Chondrocyte (in vitro differentiated cells): Measurements from ENCODE around the gene SLC10A1. TPM values are rescaled to one million over a fixed set of nuclear protein-coding genes. Genes with fewer than 3 reads are reported as not detected.

ENCODE experiments used
- DNase-seq: peaks from one replicate; pipeline ENCODE4 v3.0.0; 2021; ENCODE audit warnings: mixed read lengths, low spot score
- H3K27ac Mint-ChIP-seq: one replicate; pipeline ENCODE4 v1.8.0; 2021; ENCODE audit warnings: mild to moderate bottlenecking, moderate library complexity, mixed read lengths; ENCODE audit not compliant: unreplicated experiment
- H3K27me3 Mint-ChIP-seq: 2 replicates; pipeline ENCODE4 v1.8.0; 2021; ENCODE audit warnings: low read depth, mixed read lengths
- H3K36me3 Mint-ChIP-seq: 2 replicates; pipeline ENCODE4 v1.8.0; 2021; ENCODE audit warnings: low read depth, mixed read lengths
- H3K4me1 Mint-ChIP-seq: 2 replicates; pipeline ENCODE4 v1.8.0; 2021; ENCODE audit warnings: low read depth, mild to moderate bottlenecking, mixed read lengths
- H3K4me3 Mint-ChIP-seq: one replicate; pipeline ENCODE4 v1.8.0; 2021; ENCODE audit warnings: mild to moderate bottlenecking, moderate library complexity, mixed read lengths; ENCODE audit not compliant: unreplicated experiment
- H3K9me3 Mint-ChIP-seq: 2 replicates; pipeline ENCODE4 v1.8.0; 2021; ENCODE audit warnings: low read depth, mixed read lengths
- total RNA-seq: library from RNA; stranded (reverse); gene quantifications from 3 replicates; pipeline ENCODE4 v1.2.1, GENCODE V29; 2021
- TF ChIP-seq, protein P1 (sequence below): fragments of 200-600 bp; sonication (generic); IDR thresholded peaks from 2 replicates; pipeline ENCODE4 v1.5.0; 2021; ENCODE audit warnings: antibody characterized with exemption, mild to moderate bottlenecking, moderate library complexity

SLC10A1 gene
- total RNA-seq, 1 donor from 2014 or later = not detected

DNA sequence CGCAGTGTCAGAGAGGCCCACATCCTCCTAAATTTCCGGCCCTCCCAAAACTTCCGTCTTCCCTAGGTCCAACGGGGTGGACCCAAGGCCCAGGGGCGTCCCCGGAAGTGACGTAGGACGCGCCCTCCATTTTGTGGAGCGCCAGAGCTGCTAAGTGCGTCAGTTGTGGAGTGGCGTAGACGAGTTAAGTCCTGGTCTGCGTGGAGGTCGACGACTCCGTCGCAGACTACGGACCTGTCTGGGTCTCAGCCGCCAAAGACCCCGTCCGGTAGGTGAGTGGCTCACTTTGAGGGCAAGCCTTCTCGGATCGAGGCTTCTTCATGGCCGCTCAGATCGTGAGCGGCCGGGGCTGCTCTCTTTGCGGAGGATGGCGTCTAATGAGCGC, 30.1 kb downstream of the SLC10A1 start, which contains the start of gene SRSF5:
SRSF5 (plus strand) TSS at position 159 of the 385 bp plus-strand sequence. CDS start 1,015 bp downstream, outside the sequence.
- TF ChIP-seq, protein P1, sequence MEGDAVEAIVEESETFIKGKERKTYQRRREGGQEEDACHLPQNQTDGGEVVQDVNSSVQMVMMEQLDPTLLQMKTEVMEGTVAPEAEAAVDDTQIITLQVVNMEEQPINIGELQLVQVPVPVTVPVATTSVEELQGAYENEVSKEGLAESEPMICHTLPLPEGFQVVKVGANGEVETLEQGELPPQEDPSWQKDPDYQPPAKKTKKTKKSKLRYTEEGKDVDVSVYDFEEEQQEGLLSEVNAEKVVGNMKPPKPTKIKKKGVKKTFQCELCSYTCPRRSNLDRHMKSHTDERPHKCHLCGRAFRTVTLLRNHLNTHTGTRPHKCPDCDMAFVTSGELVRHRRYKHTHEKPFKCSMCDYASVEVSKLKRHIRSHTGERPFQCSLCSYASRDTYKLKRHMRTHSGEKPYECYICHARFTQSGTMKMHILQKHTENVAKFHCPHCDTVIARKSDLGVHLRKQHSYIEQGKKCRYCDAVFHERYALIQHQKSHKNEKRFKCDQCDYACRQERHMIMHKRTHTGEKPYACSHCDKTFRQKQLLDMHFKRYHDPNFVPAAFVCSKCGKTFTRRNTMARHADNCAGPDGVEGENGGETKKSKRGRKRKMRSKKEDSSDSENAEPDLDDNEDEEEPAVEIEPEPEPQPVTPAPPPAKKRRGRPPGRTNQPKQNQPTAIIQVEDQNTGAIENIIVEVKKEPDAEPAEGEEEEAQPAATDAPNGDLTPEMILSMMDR = no peak
- H3K27me3 Mint-ChIP-seq = no peaks in the 10 kb centered on the region
- peak within 1 kb of the TSS; percentile 97 for H3K4me3 Mint-ChIP-seq
- H3K36me3 Mint-ChIP-seq = peaks cover 36% of the 10 kb centered on the region
- H3K4me1 Mint-ChIP-seq = peaks cover 46% of the 10 kb centered on the region
- peak within 1 kb of the TSS; percentile 100 for H3K27ac Mint-ChIP-seq
- peak; percentile 97 for DNase-seq
- H3K9me3 Mint-ChIP-seq = no peaks in the 10 kb centered on the region

GRCh38 chr14:69763761-69764510, 33.1 kb downstream of the SLC10A1 start:
- Mint-ChIP-seq H3K36me3 (peaks cover 17% of the 10 kb centered on the region), H3K4me3 (no peak overlapping the region), H3K4me1 (peaks cover 26% of the 10 kb centered on the region), H3K9me3 (no peaks in the 10 kb centered on the region), H3K27ac (no peak overlapping the region), H3K27me3 (no peaks in the 10 kb centered on the region)
- DNase-seq = no peak
- TF ChIP-seq, protein P1 = no peak

GRCh38 chr14:69760810-69761209, 36.2 kb downstream of the SLC10A1 start:
- DNase-seq = no peak
- Mint-ChIP-seq H3K9me3 (no peaks in the 10 kb centered on the region), H3K27me3 (no peaks in the 10 kb centered on the region), H3K27ac (no peak overlapping the region), H3K4me3 (no peak overlapping the region), H3K36me3 (no peaks in the 10 kb centered on the region), H3K4me1 (peaks cover 3% of the 10 kb centered on the region)
- TF ChIP-seq, protein P1 = no peak

DNA sequence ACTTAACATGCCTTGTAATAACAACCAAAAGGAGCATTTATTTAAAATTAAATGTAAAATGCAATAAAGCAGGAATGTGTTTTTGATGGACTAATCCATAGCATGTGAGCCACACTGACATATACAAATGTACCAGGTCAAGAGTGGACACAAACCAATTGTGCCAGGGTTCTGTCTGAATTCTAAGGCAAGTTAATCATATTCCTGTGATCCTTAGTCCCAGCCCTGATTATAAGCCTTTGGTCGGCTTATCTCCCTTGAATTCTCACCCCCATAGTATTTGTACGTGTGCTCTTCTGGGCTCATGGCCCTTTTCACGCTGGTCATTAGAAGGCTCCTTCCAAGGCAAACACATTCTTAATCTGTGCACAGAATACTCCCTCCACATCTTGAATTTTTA, 40.7 kb downstream of the SLC10A1 start:
- Mint-ChIP-seq H3K4me1 (no peaks in the 10 kb centered on the region), H3K36me3 (no peaks in the 10 kb centered on the region), H3K9me3 (no peaks in the 10 kb centered on the region), H3K27me3 (no peaks in the 10 kb centered on the region), H3K4me3 (no peak overlapping the region), H3K27ac (no peak overlapping the region)
- no peak for DNase-seq
- TF ChIP-seq, protein P1 = no peak

DNA sequence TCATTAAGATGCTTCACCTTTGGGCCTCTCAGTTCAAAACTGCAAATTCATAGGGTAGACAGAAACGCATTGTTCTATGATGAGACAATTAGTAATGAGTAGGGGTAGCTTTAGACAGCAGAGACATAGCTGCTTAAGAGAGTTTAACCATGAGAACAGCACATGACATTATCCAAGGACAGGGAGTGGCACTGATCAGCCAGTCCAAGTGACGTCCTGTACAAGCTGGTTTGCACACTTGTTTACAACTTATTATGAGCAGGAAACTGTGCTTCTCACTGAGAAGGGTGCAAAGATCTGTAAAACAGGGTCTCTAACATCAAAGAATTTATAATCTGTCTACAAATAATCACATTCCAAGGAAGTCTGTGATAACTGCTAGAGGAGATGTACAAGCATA, 41.3 kb downstream of the SLC10A1 start:
- Mint-ChIP-seq H3K4me3 (no peak overlapping the region), H3K27me3 (no peaks in the 10 kb centered on the region), H3K4me1 (no peaks in the 10 kb centered on the region), H3K36me3 (no peaks in the 10 kb centered on the region), H3K27ac (no peak overlapping the region), H3K9me3 (no peaks in the 10 kb centered on the region)
- TF ChIP-seq, protein P1 = no peak
- DNase-seq = no peak
